Activated gamma-delta T cell treated with anti-CD3 and anti-CD28 coated beads, Interleukin-2, amount 50 U/mL, for 16 hours (primary cell): Measurements from ENCODE around the gene USP40.

Source experiments
- DNase-seq: peaks from one replicate; pipeline ENCODE4 v3.0.0-alpha.2; 2020; ENCODE audit warnings: low read depth

Gene USP40

DNA sequence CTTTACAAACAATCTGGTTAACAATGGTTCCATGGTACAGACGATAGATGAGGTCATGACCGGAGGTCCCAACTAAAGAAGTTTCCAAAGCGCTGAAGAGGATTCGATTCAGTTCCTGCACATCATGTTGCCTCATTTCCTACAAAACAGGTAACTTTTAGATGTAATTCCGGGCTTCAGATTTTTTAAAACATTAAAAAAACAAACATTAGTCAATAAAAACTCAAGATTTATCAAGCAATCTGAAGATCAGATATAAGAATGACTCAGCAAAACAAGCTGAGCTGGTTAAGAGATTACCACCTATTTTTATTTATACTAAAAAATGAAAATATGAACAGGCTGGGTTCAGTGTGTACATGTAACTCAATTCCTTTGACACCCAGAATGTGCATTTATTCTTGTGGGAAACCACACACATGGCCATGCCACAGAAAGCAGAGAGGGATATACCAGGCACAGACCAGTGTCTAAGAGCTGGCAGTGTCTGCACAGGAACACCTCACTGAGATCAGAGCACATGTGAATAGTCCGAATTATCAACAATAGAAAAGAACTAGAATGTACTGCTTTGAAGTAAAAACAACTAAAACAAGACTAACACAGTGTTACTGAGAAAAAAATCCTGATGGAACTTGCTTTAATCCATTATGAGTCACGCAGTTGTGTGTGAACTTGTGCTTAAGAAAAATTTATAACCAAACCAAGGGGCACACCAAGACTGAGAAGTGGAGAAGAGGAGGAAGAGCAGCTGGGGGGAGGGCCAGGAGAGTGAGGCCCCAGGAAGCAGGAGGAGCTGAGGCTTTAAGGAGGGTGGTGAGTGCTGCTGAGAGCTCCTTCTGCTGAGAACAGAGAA lies 9.5 kb downstream of the USP40 start:
- DNase-seq, result no peak

DNA sequence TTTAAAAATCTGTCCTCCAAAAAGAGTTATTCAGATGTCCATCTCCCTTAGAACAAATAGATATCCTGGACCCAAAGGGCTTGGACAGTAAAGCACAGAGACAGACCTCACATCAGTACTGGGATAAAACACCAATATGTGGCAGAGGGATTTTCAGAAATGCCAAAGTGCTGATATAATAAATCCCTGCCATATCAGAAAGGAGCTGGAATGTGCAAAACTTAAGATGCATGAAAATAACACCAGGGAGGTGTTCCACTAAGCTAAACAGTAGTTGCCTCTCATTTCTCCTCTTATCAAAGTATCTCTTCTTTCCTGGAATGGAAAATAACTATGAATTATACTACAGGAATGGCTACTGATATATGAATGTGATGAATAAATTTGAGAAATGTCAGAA lies 13.2 kb downstream of the USP40 start:
- no peak for DNase-seq

DNA sequence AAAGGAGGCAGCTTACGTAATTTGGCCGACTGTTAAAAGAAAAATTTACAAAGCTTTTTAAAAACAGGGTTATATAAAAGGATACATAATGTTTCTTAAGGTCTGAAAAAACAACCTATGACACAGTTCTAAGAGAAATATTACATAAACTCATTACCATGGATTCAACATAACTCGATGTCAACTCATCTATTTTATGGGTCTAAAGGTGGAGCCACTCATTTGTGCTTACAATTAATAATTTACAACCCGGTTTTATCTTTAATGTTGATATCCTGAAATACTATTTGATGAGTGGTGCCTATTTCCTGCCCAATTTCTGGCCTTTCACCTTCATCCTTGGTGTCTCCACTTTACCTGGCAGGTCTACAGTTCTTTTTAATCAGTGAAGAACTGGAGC lies 15.1 kb downstream of the USP40 start:
- no peak for DNase-seq

DNA sequence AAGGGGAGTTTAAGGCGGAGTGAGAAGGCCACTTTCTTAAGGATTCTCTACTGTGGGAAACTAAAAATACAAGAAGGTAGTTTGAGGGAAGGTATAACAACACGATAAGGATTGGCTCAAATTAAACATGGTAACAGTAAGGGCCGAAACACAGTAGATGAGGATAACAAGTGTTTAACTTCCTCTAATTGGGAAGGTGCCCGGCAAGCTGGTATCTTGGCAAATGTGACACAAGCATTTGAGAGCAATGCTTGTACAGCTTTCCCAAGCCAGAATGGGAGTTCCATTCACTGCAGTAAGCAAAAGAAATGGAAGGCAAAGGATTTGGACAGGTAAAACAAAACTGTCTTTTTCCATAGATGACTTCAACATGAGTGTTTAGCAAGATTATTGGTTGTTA lies 19.8 kb downstream of the USP40 start:
- no peak for DNase-seq

DNA sequence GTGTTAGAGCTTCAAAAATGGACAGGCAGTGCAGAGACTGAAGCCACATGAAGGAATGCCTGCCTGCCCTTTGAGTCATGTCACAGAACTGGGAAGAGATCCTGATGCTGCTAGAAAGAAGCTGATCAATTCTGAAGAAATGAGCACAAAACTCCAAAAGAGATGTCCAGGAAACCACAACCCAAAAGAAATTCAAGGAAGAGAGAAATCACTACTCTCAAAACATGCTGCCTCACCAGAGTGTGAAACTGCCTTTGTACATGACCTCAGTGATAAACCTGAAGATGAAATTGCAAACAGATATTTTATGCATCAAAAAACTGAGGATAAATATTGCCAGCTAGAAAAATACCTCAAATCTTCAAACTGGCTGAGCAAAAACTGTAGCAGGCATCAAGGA lies 20.5 kb downstream of the USP40 start:
- no peak for DNase-seq

DNA sequence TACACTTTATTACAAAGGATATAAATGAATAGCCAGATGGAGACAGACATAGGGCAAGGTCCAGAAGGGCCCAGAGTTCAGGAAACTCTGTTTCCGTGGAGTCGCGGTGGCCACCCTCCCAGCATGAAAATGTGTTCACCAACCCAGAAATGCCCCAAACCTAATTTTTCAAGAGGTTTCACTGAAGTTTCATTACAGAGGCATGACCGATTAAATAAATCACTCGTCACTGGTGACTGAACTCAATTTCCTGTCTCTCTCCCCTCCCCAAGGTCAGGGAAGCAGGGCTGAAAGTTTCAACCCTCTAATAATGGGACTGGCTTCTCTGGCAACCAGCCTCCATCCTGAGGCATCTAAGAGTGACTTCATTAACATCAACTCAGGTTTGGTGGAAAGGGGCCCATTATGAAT lies 22.4 kb downstream of the USP40 start:
- DNase-seq, result no peak

DNA sequence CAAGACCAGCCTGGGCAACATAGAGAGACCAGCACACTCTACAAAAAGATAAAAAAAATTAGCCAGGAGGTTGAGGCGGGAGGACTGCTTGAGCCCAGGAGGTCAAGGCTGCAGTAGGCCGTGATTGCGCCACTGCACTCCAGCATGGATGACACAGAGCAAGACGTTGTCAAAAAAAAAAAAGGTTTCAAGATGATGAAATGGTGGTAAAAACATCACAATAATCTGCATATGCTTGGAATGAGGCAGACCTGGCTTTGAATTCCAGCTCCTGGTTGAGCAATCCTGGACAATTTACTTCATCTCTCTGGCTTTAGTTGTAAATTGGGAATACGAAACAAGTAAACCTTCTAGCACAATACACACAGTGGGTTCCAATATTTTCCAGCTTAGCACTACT lies 24.1 kb downstream of the USP40 start:
- DNase-seq, result no peak

DNA sequence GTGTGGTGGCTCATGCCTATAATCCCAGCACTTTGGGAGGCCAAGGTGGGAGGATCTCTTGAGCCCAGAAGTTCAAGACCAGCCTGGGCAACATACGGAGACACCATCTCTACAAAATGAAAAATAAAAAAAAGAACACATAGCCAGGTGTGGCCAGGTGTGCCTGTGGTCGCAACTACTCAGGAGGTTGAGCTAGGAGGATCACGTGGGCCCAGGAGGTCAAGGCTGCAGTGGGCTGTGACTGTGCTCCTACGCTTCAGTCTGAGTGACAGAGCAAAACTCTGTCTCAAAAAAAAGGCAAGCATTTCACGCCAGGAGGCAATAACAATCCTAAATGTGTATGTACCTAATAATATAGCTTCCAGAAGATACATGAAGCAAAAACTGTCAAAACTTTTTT lies 27.8 kb downstream of the USP40 start:
- no peak for DNase-seq

DNA sequence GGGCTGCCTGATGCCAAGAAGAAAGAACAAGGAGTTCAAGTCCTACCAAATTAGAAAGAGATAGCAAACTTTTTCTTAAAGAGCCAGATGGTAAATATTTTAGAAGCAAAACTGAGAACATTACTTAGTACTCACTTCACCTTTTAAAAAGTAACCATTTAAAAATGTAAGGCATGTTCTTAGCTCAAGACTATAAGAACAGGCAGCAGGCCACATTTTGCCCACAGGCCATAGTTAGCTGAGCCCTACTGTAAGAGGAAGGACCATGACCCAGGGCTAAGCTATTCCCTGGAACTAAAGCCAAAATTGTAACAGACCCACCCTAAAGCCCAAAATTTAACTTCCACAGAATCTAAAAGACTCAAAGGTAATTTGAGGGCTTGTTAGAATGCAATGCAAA lies 31.3 kb downstream of the USP40 start:
- no peak for DNase-seq

DNA sequence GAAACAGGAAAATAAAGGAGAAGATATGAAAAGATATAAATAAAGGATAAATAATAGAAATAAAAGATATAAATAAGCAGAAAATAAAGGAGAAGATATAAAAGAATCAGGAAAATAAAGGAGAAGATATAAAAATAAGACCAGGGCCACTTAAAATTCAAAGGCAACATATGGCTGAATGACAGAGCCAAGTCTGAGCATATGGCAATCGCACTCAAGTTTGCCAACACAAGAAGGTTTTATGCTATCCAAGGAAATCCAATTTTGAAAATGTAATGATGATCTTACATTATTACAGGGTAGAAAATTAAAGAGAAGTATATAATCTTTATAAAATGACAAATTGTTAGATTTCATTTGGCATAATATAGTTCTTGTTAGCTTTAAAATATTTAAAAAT lies 33.6 kb downstream of the USP40 start:
- no peak for DNase-seq

DNA sequence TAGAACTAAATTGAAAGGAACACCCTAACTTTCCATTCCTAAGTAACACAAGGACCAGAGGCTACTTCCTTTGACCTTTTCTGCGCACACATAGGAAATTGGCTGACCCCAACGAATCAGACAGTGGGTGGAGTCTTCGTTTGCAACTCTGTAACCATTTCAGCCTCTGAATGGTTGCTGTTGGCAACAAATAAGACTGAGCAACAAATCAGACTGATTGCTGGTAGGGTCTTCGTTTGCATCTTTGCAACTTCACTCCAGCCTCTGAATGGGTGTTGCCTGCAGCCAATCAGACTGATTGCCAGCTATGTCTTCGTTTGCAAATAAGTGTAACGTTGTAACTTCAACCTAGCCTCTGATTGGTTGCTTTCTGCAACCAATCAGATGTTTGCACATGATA lies 34.6 kb downstream of the USP40 start:
- no peak for DNase-seq

DNA sequence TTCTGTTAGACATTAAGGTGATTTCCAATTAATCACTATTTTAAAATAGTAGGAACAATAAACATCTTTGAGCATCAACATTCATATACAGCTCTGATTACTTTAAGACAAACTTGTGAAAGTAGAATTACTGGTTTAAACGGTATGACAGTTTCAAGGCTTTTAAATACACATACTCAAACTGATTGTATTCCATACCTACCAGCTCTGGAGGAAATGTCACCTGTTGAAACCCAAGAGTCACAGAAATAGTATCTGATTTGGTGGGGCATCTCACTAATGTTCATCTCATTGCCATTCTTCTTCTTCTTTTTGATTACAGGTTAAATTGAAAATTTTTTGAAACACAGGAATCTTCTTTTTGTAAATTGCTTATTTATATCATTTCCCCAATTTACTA lies 36.2 kb downstream of the USP40 start:
- DNase-seq, result no peak

DNA sequence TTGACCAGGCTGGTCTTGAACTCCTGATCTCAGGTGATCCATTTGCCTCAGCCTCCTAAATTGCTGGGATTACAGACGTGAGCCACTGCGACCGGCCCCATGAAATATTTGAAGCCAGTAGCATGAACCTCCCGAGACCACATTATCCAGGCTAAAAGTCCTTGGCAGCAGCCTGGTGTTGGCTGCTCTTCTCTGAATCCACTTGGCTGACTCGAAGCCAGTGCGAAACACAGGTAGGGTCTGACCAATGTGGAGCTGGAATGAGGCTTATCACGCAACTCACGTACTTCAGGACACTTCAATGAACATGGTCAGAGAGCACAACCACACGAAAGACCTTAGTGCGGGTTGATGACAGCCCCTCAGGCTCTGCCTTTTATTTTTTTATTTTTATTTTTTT lies 38.4 kb downstream of the USP40 start:
- no peak for DNase-seq

DNA sequence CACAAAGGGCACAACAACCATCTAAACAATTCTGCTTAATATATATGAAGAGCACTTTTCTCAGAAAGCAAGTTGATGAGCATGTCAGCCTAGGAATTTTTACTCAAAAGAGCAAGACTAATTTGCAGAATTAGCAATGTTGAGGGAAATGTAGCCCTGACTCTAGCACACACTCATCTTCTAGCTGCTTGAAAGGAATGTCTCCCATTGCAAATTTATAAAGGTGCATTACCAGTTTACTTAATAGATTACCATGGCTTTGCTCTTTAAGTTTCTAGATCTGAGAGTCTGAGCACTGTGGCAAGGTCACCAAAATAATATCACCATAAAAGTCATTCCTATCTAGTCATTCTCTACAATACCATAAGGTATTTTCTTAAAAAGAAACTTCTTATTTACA lies 40.8 kb downstream of the USP40 start:
- no peak for DNase-seq

DNA sequence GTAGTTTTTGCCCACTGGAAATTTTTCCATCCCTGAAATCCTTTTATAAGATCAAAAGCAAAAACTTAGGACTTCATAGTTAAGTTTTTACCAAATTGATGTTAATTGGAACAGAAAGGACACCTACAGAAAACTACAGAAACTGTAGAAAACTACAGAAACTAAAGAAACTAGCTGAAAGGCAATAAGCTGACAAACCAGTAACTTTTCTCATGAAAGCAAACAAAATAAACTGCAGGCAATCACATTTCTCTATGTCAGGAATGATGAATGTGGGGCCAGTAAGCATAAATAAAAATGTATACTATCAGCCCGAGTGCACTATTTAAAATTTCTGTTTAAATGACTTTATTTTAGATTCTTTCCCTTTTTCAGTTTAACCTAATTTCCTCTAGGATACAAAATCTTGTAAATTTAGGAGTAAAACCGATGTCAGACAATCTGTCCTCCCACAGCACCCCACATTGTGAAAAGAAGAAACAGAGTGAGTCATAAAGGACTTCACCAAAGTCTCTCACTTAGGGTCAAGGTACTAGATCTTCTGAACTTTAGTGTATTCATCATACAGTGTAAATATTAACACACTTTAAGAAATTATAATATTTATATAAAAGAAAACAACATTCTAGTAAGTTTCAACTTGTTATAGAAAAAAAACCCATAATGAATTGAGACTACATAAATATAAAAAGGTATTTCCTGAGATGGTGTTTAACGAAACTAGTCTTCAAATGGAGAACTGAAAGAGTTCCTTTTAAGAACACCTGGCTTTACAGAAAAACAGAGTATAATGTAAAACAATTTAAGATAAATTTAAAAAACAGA lies 46.6 kb downstream of the USP40 start:
- DNase-seq, result no peak

DNA sequence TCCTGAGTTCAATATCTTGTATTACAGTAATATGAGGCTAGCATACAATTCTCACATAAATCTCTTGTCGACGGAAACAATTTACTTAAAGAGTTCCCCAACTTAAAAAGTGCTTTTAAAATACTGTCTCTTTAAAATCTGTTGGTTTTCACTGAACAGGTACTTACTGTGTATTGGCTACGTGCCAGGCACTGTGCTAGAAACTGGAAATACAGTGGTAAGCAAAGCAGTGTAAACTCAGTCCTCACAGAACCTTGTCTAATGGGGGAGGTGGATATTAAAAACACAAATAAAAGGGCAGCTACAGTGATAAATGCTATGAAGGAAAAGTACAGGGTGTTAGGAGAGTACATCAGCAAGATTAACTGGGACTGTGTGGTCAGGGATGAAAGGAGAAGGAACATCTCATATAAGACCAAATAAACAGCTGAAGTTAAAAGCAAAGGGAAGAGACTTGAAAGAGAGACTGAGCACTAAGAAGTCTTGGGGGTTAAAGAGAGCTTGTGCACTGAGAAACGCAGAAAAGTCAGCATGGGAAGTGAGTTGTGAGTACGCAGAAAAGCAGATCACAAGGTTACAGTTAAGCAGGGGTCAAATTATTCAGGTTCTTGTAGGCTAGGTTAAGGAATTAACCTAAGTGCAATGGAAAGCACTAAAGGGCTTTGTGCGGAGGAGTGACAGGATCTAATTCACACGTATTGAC lies 52.5 kb downstream of the USP40 start:
- no peak for DNase-seq

DNA sequence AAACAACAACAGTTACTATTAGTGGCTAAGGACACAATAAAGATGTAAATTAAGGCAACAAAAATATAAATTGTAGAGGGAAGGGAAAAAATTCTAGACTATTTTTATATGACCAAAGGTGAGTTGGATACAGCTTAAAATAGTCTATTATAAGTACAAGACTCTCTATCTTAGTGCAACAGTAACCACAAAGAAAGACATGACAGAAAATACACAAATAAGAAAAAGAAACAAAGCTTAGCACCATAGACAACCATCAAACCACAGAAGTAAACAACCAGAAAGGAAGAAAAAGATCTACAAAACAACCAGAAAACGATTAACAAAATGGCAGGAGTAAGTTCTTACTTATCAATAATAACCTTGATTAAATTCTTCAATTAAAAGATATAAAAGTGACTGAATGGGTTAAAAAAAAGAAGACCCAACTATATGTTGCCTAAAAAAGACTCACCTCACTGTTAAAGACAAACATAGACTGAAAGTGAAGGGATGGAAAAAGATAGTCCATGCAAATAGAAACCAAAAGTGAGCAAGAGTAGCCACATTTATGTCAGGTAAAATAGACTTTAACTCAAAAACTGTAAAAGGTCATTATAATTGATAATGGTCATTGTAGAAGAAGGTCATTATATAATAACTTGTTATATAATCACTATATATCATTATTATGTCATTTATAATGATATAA lies 62.5 kb downstream of the USP40 start:
- DNase-seq, result no peak

DNA sequence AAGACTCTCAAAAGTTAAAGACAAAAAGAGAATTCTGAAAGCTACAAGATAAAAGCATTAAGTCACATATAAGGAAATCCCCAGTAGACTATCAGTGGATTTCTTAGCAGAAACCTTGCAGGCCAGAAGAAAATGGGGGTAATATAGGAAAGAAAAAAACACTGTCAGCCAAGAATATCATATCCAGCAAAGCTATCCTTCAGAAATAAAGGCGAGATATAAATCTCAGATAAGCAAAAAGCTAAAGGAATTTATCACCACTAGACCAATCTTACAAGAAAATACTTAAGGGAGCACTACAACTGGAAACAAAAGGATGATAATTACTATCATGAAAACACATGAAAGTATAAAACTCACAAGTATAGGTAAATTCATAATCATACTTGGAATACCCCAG lies 63.1 kb downstream of the USP40 start:
- DNase-seq, result no peak

DNA sequence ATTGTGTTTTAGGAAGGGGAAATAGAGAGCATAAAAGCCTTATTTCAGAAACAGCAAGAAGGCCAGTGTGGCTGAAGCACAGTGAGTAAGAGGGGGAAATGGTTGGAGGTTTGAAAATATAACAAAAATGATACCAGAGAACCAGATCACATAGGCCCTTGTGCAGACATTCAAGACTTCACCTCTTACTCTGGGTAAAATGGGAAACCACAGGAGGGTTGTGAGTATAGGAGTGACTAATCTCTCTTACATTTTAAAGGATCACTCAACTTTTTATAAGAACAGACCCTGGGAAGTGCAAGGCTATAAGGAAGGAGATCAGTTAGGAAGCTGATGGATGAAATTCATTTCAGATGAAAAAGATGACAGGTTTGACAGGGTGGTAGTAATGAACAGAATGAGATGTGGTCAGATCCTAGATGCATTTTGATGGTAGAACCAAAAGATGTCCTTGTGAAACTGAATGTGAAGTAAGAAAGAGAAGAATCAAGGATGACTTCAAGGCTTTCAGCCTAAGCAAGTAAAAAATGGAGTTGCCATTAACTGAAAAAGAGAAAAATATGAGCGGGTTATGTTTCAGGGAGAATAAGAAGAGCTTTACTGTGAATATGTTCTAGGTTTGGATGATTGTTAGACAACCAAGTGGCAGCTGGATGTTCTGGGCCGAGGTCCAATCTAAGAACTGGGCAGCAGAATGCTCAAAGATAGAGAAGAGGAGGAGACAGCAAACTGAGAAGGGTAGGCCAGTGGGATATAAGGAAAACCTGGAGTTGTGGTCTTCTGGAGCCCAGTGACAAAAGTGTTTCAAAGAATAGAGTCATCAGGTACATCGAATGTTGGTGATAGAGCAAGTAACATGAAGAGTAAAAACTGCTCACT lies 65.1 kb downstream of the USP40 start:
- no peak for DNase-seq

DNA sequence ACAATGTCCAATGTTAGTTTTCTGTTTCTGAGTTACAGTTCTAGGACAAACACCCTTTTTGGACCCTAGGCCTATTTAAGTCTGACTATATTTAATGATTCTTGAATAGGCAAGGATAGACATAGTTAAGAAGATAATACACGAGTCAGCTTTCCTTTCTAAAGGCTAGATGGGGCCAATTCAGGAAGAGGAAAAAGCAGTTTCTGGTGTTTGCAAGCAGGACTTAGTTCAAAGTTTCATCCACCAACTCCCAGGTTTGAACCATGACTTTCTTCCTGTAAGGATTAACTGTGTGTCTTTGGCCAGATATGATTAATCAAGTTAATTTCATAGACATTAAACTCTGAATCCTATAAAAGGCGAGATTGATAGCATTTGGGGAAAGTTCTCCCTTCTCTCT lies 66.7 kb downstream of the USP40 start:
- no peak for DNase-seq

DNA sequence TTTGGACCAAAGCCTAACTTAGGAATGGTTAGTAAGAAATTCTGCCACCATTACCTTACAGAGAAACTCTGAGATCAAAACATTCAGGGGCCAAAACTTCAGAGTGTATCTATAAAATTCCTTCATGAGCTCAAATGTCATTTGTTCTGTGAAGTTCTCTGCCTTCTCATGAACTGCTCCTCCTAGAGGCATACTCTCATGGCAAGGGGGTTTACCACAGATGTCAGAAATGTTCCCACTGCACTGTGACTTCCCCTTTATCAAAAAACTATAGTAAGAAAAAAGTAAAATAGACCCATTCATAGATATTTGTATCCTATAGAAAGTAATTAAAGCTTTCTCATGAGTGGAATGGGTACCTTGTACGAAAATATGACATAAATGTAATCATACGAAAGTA lies 68.5 kb downstream of the USP40 start:
- no peak for DNase-seq
